Renal cortex interstitium (tissue), 15 donors: Measurements from ENCODE around the gene ACBD4. TPM values are rescaled to one million over a fixed set of nuclear protein-coding genes. Genes with fewer than 3 reads are reported as not detected.
A peak's percentile ranks its signal among the peaks of the same experiment; 100 is the strongest.

Experiments
- DNase-seq, 11 donors: peaks; one replicate each; pipeline ENCODE4 v3.0.0-alpha.2; 2013; ENCODE audit warnings: low read depth in 9 of 11, low spot score in 4 of 11; ENCODE audit errors: extremely low read depth in 1 of 11
- long read RNA-seq, 16 experiments: transcript quantifications; one replicate each; lab custom pipeline, GENCODE V29; 2026
- polyA plus RNA-seq, 3 donors: library from polyadenylated mRNA; unstranded; fragments of 120-200 nt; gene quantifications; one replicate each; pipeline ENCODE4 v1.2.1, GENCODE V29; 2013; ENCODE audit not compliant: insufficient read length in 3 of 3

ACBD4 gene, protein sequence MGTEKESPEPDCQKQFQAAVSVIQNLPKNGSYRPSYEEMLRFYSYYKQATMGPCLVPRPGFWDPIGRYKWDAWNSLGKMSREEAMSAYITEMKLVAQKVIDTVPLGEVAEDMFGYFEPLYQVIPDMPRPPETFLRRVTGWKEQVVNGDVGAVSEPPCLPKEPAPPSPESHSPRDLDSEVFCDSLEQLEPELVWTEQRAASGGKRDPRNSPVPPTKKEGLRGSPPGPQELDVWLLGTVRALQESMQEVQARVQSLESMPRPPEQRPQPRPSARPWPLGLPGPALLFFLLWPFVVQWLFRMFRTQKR
- polyA plus RNA-seq: 10 to 100 TPM in 2 of 3 donors, 1 to 10 TPM in 1; 9.0 to 18.5 (median 11.0) TPM
- long read RNA-seq, donor 1: 0 reads
- long read RNA-seq, donor 2: 0 reads
- long read RNA-seq, donor 3, partial matches to known transcripts: 0 of 3 reads
- long read RNA-seq, donor 3, other reads (novel, unspliced or antisense): 0 of 3 reads
- long read RNA-seq, donor 4, partial matches to known transcripts: 0 of 2 reads
- long read RNA-seq, donor 4, other reads (novel, unspliced or antisense): 0 of 2 reads
- long read RNA-seq, donor 5: 0 reads
- long read RNA-seq, donor 6, partial matches to known transcripts: 21 of 23 reads
- long read RNA-seq, donor 6, other reads (novel, unspliced or antisense): 0 of 23 reads
- long read RNA-seq, donor 7, partial matches to known transcripts: 0 of 1 reads
- long read RNA-seq, donor 7, other reads (novel, unspliced or antisense): 0 of 1 reads
- long read RNA-seq, donor 8: 0 reads
- long read RNA-seq, donor 9, partial matches to known transcripts: 0 of 4 reads
- long read RNA-seq, donor 9, other reads (novel, unspliced or antisense): 0 of 4 reads
- long read RNA-seq, donor 10: 0 reads
- long read RNA-seq, donor 11, partial matches to known transcripts: 0 of 1 reads
- long read RNA-seq, donor 11, other reads (novel, unspliced or antisense): 0 of 1 reads
- long read RNA-seq, donor 12, partial matches to known transcripts: 0 of 1 reads
- long read RNA-seq, donor 12, other reads (novel, unspliced or antisense): 0 of 1 reads
- long read RNA-seq, donor 13: 0 reads
- long read RNA-seq, donor 14, partial matches to known transcripts: 0 of 1 reads
- long read RNA-seq, donor 14, other reads (novel, unspliced or antisense): 0 of 1 reads
- long read RNA-seq, donor 15, partial matches to known transcripts: 5 of 5 reads
- long read RNA-seq, donor 15, other reads (novel, unspliced or antisense): 0 of 5 reads
- long read RNA-seq, donor 16, partial matches to known transcripts: 7 of 9 reads
- long read RNA-seq, donor 16, other reads (novel, unspliced or antisense): 0 of 9 reads

DNA sequence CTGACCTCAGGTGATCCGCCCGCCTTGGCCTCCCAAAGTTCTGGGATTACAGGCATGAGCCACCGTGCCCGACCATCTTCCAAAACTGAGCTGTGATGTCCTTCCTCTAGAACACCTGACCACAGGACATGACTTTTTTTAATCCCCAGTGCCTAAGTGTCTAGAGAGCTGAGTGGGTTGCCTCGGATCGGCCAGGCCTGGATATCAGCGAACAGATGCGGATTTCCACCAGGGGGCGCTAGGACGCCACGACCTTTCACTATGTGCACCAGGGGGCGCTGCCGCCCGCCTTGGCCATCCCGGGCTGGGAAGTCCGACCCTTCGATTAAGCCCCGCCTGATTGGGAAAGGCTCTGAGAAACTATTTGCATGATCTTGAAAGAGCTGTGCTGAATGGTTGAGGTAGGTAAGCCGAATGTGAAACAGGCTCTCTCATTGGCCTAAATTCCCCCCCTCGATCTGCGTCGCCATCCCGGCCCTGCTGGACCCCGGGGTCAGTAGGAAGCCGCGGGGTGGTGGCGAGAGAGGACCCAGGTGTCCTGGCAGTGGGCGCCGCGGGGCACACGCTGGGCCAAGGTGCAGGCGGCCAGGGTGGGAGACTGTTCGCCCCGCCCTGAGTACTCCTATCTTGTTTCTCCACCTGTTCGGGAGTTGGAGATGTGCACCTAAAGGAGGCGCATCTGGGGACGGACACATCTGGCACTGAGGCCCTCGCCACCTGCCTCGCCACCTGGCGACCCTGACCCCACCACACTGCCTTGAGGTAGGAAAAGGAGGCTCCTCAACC is at the start of gene ACBD4:
ACBD4 (plus strand) TSS at position 496 of the 786 bp plus-strand sequence. CDS start 458 bp downstream, outside the sequence.
- peak; percentile 92 to 98 (median 93) for DNase-seq

GRCh38 chr17:45086391-45086790 is 49.1 kb upstream of the ACBD4 start:
- DNase-seq: no peak

GRCh38 chr17:45086865-45087503 is 48.5 kb upstream of the ACBD4 start:
- DNase-seq: no peak

- DNase-seq: no peak
These were observed 47.9 kb upstream of the ACBD4 start for GRCh38 chr17:45087504-45087975.

DNA sequence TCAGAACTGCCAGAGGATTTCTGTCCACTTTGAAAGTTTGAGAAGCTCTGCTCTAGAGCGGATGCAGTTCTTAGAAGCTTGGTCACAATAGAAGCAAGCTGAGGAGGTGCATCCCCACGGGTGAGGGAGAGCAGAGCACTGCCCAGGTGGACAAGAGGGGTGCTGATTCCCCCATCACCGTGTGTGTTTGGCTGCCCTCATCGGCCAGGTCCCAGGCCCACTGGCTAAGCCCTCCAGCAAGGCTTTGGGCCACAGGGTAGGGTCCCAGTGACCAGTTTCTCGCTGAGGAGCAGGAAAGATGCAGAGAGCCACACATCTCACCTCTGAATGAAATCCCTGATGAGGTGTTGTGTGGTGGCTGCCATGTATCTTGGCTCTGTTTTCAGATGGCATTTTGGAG is 47.5 kb upstream of the ACBD4 start:
- no peak for DNase-seq

GRCh38 chr17:45088741-45089140 is 46.7 kb upstream of the ACBD4 start:
- no peak for DNase-seq

DNA sequence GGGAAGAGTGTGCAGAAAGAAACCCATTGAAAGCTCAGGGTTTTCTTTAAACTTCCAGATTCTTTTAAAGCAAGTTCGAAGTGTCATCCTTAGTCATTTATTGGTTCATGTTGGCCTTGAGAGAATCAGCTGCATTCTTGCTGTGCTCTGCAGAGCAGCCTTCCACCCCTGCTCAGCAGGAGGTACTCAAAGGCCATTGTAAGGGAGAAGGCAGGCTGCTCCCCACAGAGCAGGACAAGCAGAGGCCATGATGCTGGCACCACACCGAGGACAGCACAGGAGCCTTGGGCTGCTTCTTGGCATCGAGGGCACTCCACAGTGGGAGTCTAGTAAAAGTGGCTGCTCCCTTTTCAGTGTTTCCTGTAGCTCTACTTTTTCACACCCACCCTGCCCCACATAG is 44.8 kb upstream of the ACBD4 start:
- no peak for DNase-seq

DNA sequence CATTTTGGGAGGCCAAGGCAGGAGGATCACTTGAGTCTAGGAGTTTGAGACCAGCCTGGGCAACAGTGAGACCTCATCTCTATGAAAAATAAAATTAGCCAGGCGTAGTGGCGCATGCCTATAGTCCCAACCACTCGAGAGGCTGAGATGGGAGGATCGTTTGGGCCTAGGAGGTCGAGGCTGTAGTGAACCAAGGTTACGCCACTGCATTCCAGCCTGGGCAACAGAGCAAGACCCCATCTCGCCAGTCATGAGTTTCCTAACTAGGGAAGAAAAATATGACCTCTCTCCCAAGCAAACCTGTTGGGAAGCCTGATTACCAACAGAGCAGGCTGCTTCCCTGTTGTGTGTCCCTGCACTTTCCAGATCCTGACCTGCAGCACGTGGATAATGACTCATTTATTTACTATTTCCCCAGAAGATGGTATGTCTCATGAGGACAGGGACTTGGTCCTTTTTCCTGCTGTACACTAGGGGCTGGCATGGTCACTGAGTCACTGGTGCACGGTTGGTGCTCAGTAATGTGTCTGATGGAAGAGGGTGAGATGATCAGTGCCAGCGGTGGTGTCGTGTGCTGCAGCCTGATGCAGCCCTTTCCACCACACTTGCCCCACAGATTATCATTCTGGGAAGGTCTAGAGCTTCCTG is 43.6 kb upstream of the ACBD4 start:
- no peak for DNase-seq

GRCh38 chr17:45092911-45093430 is 42.5 kb upstream of the ACBD4 start:
- DNase-seq: no peak

DNA sequence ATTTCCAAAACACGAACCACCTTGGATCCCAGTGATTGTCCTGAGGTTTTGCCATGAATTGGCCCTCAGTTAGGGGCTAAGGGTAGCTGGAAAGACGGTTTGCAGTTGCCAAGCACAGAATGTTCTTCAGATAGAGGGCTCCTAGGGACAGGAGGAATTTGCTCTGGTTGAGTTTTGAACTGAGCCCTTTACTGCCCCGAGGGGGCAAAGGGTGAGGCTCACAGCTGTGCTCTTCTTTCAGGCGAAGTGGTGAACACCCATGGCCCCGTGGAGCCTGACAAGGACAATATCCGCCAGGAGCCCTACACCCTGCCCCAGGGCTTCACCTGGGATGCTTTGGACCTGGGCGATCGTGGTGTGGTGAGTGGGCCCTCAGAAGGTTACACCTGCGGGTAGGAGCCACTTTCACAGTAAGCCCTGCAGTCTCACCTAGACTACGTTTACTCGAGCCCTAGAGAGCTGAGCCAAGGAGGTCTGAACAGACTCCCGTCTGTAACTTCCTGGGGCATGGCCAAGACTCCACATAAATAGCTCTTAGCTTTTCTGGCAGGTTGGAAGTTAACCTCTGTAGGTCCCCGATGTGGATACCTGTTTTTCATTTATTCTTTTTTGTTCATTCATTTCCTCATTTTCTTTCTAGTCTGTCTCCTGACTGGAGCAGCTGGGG is 41.9 kb upstream of the ACBD4 start:
- no peak for DNase-seq

- no peak for DNase-seq
These were observed 39.3 kb upstream of the ACBD4 start for GRCh38 chr17:45096141-45096540.

GRCh38 chr17:45096926-45097325 is 38.6 kb upstream of the ACBD4 start:
- no peak for DNase-seq

DNA sequence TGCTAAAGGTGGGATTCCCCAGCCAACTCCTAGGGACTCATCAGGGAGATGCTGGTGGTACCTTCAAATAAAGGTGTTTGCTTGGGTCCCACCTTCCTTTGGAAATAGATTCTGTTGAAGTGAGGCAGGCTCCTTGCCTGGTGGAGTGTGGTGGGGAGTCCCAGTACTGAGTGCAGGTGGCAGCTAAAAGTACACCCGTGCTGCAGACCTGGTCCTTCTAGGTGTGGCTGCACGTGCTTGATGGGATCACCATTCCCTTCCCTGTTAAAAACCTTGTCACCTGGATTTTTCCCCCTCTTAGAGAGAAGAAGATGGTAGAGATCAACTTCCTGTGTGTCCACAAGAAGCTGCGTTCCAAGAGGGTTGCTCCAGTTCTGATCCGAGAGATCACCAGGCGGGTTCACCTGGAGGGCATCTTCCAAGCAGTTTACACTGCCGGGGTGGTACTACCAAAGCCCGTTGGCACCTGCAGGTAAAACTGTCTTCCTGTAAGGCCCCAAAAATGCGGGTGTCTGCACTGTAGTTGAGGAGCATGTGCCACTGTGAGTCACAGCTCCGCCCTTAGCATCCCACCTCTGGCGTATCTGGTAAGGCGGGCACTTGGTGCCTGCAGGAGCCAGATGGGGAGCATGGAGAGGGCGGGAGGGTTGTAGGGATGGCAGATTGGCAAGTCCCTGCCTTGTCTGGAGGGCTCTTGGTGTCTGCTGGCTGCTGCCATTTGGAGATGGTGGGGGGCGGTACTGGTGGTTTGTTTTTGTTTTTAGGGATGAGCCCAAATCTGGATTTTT is 37.2 kb upstream of the ACBD4 start:
- DNase-seq: no peak

DNA sequence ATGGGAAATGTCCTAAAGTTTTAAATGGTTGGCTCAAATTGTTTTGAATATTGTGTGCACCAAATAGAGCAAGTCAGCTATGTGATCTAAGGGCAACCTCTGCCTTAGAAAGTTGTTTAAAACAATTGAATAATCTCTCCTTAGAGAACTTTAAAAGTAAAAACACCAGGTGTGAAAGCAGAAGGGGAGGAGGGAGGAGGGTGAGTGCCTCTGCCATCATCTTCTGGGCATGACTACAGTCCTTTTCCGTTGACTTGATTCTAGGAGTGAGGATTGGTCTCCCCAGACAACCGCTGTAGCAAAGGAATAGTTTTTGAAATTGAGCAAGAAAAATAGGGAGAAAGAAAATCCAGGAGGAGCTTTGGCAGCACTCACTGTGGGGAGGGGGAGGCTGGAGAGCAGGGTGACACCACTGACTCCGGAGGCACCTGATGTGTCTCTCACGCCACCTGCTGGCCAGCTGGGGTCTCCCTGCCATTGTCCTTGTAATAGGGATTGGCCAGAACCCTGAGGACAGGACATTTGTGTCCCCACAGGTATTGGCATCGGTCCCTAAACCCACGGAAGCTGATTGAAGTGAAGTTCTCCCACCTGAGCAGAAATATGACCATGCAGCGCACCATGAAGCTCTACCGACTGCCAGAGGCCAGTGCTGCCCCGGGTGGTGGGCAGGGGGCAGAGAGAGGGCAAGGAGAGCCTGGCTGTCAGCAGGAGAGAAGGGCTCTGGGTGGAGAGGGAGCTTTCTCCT is 36.4 kb upstream of the ACBD4 start:
- DNase-seq: peak in 10 of 11 donors; percentile 56 to 77 (median 68)

- DNase-seq: no peak
These were observed 34.0 kb upstream of the ACBD4 start for GRCh38 chr17:45101546-45101882.
